ENCODE measurements around the gene RTN4RL2.

DNA sequence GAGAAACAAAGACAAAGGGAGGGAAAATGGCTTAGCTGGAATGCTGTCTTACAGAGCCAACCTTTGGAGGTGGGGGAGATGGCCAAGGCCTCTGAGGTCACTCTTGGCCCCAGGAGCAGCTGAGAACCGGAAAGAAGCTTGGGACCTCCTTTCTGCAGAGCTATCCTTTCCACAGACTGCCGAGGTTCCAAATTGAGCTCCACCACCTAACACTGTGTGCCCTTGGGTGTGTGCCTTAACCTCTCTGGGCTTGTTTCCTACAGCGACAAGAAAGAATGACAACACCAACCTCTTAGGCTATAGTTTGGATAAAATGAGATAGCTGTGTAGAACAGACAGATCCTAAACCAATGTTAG, 23.2 kb downstream of the RTN4RL2 start:
- TF ChIP-seq, protein P1, sequence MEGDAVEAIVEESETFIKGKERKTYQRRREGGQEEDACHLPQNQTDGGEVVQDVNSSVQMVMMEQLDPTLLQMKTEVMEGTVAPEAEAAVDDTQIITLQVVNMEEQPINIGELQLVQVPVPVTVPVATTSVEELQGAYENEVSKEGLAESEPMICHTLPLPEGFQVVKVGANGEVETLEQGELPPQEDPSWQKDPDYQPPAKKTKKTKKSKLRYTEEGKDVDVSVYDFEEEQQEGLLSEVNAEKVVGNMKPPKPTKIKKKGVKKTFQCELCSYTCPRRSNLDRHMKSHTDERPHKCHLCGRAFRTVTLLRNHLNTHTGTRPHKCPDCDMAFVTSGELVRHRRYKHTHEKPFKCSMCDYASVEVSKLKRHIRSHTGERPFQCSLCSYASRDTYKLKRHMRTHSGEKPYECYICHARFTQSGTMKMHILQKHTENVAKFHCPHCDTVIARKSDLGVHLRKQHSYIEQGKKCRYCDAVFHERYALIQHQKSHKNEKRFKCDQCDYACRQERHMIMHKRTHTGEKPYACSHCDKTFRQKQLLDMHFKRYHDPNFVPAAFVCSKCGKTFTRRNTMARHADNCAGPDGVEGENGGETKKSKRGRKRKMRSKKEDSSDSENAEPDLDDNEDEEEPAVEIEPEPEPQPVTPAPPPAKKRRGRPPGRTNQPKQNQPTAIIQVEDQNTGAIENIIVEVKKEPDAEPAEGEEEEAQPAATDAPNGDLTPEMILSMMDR (IDR thresholded peaks at IDR 0.05), result no peak
- TF ChIP-seq POLR2A (IDR thresholded peaks at IDR 0.05) (no peak), POLR2AphosphoS5 (IDR thresholded peaks at IDR 0.05) (no peak), EP300 (IDR thresholded peaks at IDR 0.05) (no peak)

Data from gastroesophageal sphincter (tissue), 3 donors.